DMS53 (cell line): ENCODE results near the gene FBXO22.
"Not testable (repeated sequence)": the region's sequence is repeated elsewhere in the genome, so short reads cannot be mapped to it uniquely, and the experiment has no call there.

Experiments
- DNase-seq: peaks from one replicate; lab custom pipeline; 2025; lab: John Stamatoyannopoulos, UW

Gene FBXO22

GRCh38 chr15:75981149-75981815, 77.6 kb downstream of the FBXO22 start:
- no peak for DNase-seq

GRCh38 chr15:75982468-75982867, 78.8 kb downstream of the FBXO22 start:
- no peak for DNase-seq

- not testable (repeated sequence) for DNase-seq
Measured at GRCh38 chr15:75984706-75985105, 81.0 kb downstream of the FBXO22 start.

- DNase-seq, result no peak
Measured at GRCh38 chr15:75985971-75986370, 82.3 kb downstream of the FBXO22 start.

- DNase-seq, result no peak
Measured at GRCh38 chr15:75989045-75989444, 85.4 kb downstream of the FBXO22 start.

- no peak for DNase-seq
Measured at GRCh38 chr15:75989875-75990274, 86.2 kb downstream of the FBXO22 start.
